ENCODE data around the gene VDR. TPM values are rescaled to one million over a fixed set of nuclear protein-coding genes. Genes with fewer than 3 reads are reported as not detected.

The VDR gene
- total RNA-seq, 1 experiment from 2014 or later: 9.5 TPM

- no peaks in the 10 kb centered on the region for H4K20me1 ChIP-seq (ENCODE audit: insufficient read depth)
- intact Hi-C loops (cut with micrococcal nuclease): no loop called here
- CTCF ChIA-PET: interaction anchor here (7.7 kb wide), 1 partner anchor 38 kb away, joined by 85 read pairs; no protein-coding TSS in a partner anchor
Observed at GRCh38 chr12:47800582-47800981, 104.2 kb downstream of the VDR start.

DNA sequence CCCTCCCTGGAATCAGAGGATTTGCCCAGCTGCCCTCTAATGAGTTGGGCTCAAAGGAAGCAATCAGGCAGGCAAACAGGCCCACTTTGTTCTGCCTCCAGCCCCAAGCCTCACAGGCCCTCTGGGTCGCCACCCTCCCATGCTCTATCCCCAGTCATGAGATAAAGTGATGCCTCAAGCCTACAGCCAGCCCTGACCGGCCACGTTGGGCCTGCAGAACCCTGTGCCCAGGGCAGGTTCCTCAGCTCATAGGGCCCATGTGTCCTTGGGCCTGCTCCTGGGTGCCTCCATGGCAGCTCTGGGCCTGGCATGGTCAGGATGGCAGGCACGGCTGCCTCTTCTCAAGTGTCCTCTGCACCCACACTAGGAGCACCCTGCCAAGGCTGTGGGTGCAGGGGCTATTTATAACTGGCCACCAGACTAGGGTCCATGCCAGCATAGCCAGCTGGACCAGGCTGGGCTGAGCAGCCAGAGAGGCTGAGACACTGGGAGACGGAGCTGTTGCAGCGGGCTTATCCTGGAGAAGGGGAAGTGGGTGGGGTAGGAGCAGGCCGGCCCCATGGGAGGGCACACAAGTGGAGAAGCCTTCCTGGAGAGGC is 105.3 kb downstream of the VDR start:
- no peak for DNase-seq (ENCODE audit: low read depth, low spot score)
- CTCF ChIA-PET: interaction anchor here (7.7 kb wide), 1 partner anchor 39 kb away, joined by 85 read pairs; no protein-coding TSS in a partner anchor
- ATAC-seq: no peak
- Histone ChIP-seq H3K9ac (ENCODE audit: low read length) (no peak overlapping the region), H4K20me1 (ENCODE audit: insufficient read depth) (no peaks in the 10 kb centered on the region), H2AFZ (ENCODE audit: low read depth, low read length, poor library complexity, severe bottlenecking) (no peak overlapping the region), H3K9me3 (ENCODE audit: control insufficient read depth in 1 of 2, insufficient read depth in 1 of 2, low read depth in 1 of 2, low read length in 2 of 2) (no peaks in the 10 kb centered on the region), H3K9me2 (ENCODE audit: insufficient read depth) (no peaks in the 10 kb centered on the region), H3K79me2 (ENCODE audit: insufficient read depth, low read length) (no peaks in the 10 kb centered on the region; the same call in 1 of the 2 replicates), H3K4me3 (replicated peaks in 1 of 2; ENCODE audit: low read depth in 1 of 2, low read length in 2 of 2) (no peak overlapping the region), H3K4me2 (ENCODE audit: low read length) (no peak overlapping the region), H3K4me1 (ENCODE audit: control insufficient read depth in 1 of 2, insufficient read depth in 2 of 2, low read length in 2 of 2) (no peaks in the 10 kb centered on the region), H3K27me3 (ENCODE audit: insufficient read depth, low read length) (no peaks in the 10 kb centered on the region), H3K36me3 (ENCODE audit: control insufficient read depth in 1 of 2, insufficient read depth in 2 of 2, low read length in 2 of 2) (peaks cover 0 to 5% of the 10 kb centered on the region in 2 experiments; a peak in 2 of 4 replicates), H3K27ac (ENCODE audit: low read depth, low read length) (no peak overlapping the region)
- intact Hi-C loops (cut with micrococcal nuclease): no loop called here
- TF ChIP-seq ELF1 (IDR thresholded peaks at IDR 0.05; ENCODE audit: borderline replicate concordance, low read depth): no peak
- no peak for TF ChIP-seq CEBPB (IDR thresholded peaks at IDR 0.05; ENCODE audit: low read depth)
- TF ChIP-seq ZFX (IDR thresholded peaks at IDR 0.05): no peak
- TF ChIP-seq CTCF (IDR thresholded peaks at IDR 0.05 in 2 of 3, conservative IDR thresholded peaks at IDR 0.05 in 1 of 3; ENCODE audit: borderline replicate concordance in 1 of 3, insufficient read depth in 1 of 3, low read depth in 2 of 3, low read length in 2 of 3): no peak
- RAD21 ChIA-PET (ENCODE audit: low non-redundant PET in 1 of 2, low total read pairs in 2 of 2, uncharacterized antibody in 2 of 2, unreplicated experiment in 2 of 2): interaction anchor here in 1 of 2 experiments (2.0 kb wide), 1 partner anchor 39 kb away, joined by 7 read pairs; no protein-coding TSS in a partner anchor
- POLR2A ChIA-PET: no interaction called here
- no TSS peak for BruUV-seq (replicated peaks)

More at GRCh38 chr12:47800582-47800981, 104.2 kb downstream of the VDR start:
- ATAC-seq (no peak), DNase-seq (ENCODE audit: low read depth, low spot score) (no peak)
- no peak for TF ChIP-seq TCF7L2 (IDR thresholded peaks at IDR 0.05; ENCODE audit: borderline replicate concordance, extremely low read depth, insufficient read depth, insufficient read length)
- no peak for TF ChIP-seq ATF3 (IDR thresholded peaks at IDR 0.05)
- no peaks in the 10 kb centered on the region for H3K9me3 ChIP-seq (ENCODE audit: control insufficient read depth in 1 of 2, insufficient read depth in 1 of 2, low read depth in 1 of 2, low read length in 2 of 2)
- H3K4me3 ChIP-seq (replicated peaks in 1 of 2; ENCODE audit: low read depth in 1 of 2, low read length in 2 of 2): no peak overlapping the region
- no peaks in the 10 kb centered on the region; a peak in 1 of 4 replicates for H3K36me3 ChIP-seq (ENCODE audit: control insufficient read depth in 1 of 2, insufficient read depth in 2 of 2, low read length in 2 of 2)
- no peak overlapping the region for H3K27ac ChIP-seq (ENCODE audit: low read depth, low read length)
- peaks cover 6% of the 10 kb centered on the region; the same call in 1 of the 2 replicates for H3K79me2 ChIP-seq (ENCODE audit: insufficient read depth, low read length)
- H2AFZ ChIP-seq (ENCODE audit: low read depth, low read length, poor library complexity, severe bottlenecking): no peak overlapping the region
- H3K9me2 ChIP-seq (ENCODE audit: insufficient read depth): no peaks in the 10 kb centered on the region
- no peaks in the 10 kb centered on the region for H3K4me1 ChIP-seq (ENCODE audit: control insufficient read depth in 1 of 2, insufficient read depth in 2 of 2, low read length in 2 of 2)
- no TSS peak for BruUV-seq (replicated peaks)
- no peak overlapping the region for H3K9ac ChIP-seq (ENCODE audit: low read length)
- POLR2A ChIA-PET: no interaction called here
- RAD21 ChIA-PET (ENCODE audit: low non-redundant PET in 1 of 2, low total read pairs in 2 of 2, uncharacterized antibody in 2 of 2, unreplicated experiment in 2 of 2): no interaction called here
- H3K27me3 ChIP-seq (ENCODE audit: insufficient read depth, low read length): no peaks in the 10 kb centered on the region
- H3K4me2 ChIP-seq (ENCODE audit: low read length): no peak overlapping the region

Measured in HCT116 (cell line).